ENCODE measurements around the gene BABAM2. TPM values are rescaled to one million over a fixed set of nuclear protein-coding genes. Genes with fewer than 3 reads are reported as not detected.
"Not testable (repeated sequence)": the region's sequence is repeated elsewhere in the genome, so short reads cannot be mapped to it uniquely, and the experiment has no call there.

BABAM2 gene
- total RNA-seq, 4 donors from 2014 or later: 33.2 to 70.3 (median 38.6) TPM

DNA sequence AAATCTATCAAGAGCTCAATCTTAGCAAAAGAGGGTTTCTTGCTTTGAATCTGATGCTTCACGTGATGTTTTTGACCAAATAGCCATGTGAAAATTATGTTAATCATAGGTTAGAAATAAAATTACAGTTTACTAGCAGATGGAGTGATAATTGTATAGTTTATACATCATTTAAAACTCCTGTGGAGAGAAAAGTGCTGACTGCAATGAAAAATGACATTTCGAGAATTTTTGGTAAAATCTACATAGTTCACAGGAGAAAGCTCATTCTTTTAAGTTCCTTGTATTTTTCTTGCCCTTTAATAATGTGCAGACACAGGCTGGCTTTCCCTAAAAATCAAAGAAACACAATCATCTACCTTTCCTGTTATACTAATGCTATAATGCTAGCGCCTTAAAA is 33.6 kb upstream of the BABAM2 start:
- TF ChIP-seq POLR2A (IDR thresholded peaks at IDR 0.05): no peak
- TF ChIP-seq, protein P1, sequence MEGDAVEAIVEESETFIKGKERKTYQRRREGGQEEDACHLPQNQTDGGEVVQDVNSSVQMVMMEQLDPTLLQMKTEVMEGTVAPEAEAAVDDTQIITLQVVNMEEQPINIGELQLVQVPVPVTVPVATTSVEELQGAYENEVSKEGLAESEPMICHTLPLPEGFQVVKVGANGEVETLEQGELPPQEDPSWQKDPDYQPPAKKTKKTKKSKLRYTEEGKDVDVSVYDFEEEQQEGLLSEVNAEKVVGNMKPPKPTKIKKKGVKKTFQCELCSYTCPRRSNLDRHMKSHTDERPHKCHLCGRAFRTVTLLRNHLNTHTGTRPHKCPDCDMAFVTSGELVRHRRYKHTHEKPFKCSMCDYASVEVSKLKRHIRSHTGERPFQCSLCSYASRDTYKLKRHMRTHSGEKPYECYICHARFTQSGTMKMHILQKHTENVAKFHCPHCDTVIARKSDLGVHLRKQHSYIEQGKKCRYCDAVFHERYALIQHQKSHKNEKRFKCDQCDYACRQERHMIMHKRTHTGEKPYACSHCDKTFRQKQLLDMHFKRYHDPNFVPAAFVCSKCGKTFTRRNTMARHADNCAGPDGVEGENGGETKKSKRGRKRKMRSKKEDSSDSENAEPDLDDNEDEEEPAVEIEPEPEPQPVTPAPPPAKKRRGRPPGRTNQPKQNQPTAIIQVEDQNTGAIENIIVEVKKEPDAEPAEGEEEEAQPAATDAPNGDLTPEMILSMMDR (IDR thresholded peaks at IDR 0.05): no peak
- Histone ChIP-seq H3K27me3 (no peaks in the 10 kb centered on the region), H3K36me3 (no peaks in the 10 kb centered on the region), H3K9me3 (no peaks in the 10 kb centered on the region), H3K27ac (no peak overlapping the region), H3K4me1 (peaks cover 0 to 6% of the 10 kb centered on the region in 2 donors), H3K4me3 (replicated peaks in 1 of 3) (no peak overlapping the region)
- WGBS, 2 donors: 93 to 96% methylated on average over 3 of the region's 3 CpGs
- no peak for DNase-seq
- intact Hi-C loops (cut with DNase I): no loop called here

GRCh38 chr2:27857417-27858172 is 32.9 kb upstream of the BABAM2 start:
- Histone ChIP-seq H3K4me3 (replicated peaks in 1 of 3) (no peak overlapping the region), H3K9me3 (no peaks in the 10 kb centered on the region), H3K4me1 (peaks cover 0 to 6% of the 10 kb centered on the region in 2 donors), H3K27ac (no peak overlapping the region), H3K27me3 (no peaks in the 10 kb centered on the region), H3K36me3 (no peaks in the 10 kb centered on the region)
- DNase-seq: no peak
- 93 to 96% methylated on average over 4 of the region's 4 CpGs for WGBS, 2 donors
- intact Hi-C loops (cut with DNase I): no loop called here
- no peak for TF ChIP-seq POLR2A (IDR thresholded peaks at IDR 0.05)
- TF ChIP-seq, protein P1 (IDR thresholded peaks at IDR 0.05): no peak

DNA sequence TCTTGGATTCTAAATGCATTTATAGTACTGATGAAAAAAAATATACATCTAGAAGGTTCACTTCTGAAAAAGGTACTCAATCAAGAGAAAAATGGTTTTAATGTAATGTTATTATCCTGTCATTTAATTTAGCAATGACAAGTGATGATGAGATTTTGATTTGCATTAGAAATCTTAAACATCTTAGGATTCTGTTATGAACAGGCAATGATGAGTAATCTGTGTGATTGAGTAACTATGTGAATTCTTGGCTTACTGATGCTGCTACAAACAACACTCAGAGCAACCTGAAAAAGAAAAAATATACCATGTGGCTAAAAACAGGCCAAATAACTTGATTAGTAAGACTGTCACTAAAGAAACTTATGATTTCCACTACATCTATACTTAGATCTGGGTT is 30.4 kb upstream of the BABAM2 start:
- H3K4me1 ChIP-seq: peaks cover 0 to 6% of the 10 kb centered on the region in 2 donors
- TF ChIP-seq, protein P1 (IDR thresholded peaks at IDR 0.05): no peak
- TF ChIP-seq POLR2A (IDR thresholded peaks at IDR 0.05): no peak
- no peak overlapping the region for H3K27ac ChIP-seq
- no peaks in the 10 kb centered on the region for H3K36me3 ChIP-seq
- H3K9me3 ChIP-seq: no peaks in the 10 kb centered on the region
- DNase-seq: no peak
- intact Hi-C loops (cut with DNase I): no loop called here
- no peaks in the 10 kb centered on the region for H3K27me3 ChIP-seq
- no peak overlapping the region for H3K4me3 ChIP-seq (replicated peaks in 1 of 3)

GRCh38 chr2:27863146-27863545 is 27.4 kb upstream of the BABAM2 start:
- no peaks in the 10 kb centered on the region for H3K4me1 ChIP-seq

DNA sequence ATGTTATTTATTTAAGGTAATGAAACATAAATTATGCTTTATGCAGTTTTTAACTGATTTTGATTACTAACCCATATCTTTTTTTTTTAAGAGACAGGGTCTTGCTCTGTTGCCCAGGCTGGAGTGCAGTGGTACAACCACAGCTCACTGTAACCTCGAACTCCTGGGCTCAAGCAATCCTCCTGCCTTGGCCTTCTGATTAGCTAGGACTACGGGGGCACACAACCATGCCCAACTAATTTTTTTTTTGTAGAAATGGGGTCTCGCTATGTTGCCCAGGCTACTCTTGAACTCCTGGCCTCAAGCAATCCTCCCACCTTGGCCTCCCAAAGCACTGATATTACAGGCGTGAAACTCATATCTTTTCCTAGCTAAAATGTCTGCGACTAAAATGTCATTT is 26.6 kb upstream of the BABAM2 start:
- H3K4me3 ChIP-seq (replicated peaks in 1 of 3); H3K36me3 ChIP-seq: not testable (repeated sequence)
- 93 to 98% methylated on average over 5 of the region's 5 CpGs for WGBS, 2 donors

More at GRCh38 chr2:27863146-27863545, 27.4 kb upstream of the BABAM2 start:
- Histone ChIP-seq H3K36me3 (no peaks in the 10 kb centered on the region), H3K9me3 (no peaks in the 10 kb centered on the region), H3K4me3 (replicated peaks in 1 of 3) (no peak overlapping the region), H3K27ac (no peak overlapping the region), H3K27me3 (no peaks in the 10 kb centered on the region)
- intact Hi-C loops (cut with DNase I): no loop called here
- 54 to 65% methylated on average over 1 of the region's 1 CpG for WGBS, 2 donors
- DNase-seq: no peak
- TF ChIP-seq POLR2A (IDR thresholded peaks at IDR 0.05): no peak
- TF ChIP-seq, protein P1 (IDR thresholded peaks at IDR 0.05): no peak

More for the DNA sequence above, 26.6 kb upstream of the BABAM2 start:
- H3K27me3 ChIP-seq; H3K9me3 ChIP-seq; DNase-seq; H3K27ac ChIP-seq; H3K4me1 ChIP-seq; intact Hi-C loops (cut with DNase I): not testable (repeated sequence)

Measured in thyroid gland (tissue), 4 donors.